ENCODE measurements around the gene JAGN1. TPM values are rescaled to one million over a fixed set of nuclear protein-coding genes. Genes with fewer than 3 reads are reported as not detected.

Gene JAGN1
- total and polyA plus RNA-seq, 9 of the 15 experiments (the other 6 are each of a cell fraction or from before 2014, with no cell fraction given): 31.6 to 77.8 (median 40.3) TPM

- no peak for TF ChIP-seq CHD7 (IDR thresholded peaks at IDR 0.05; ENCODE audit: low read depth, low read length)
- no peak for TF ChIP-seq ZNF609 (CRISPR knock-in tag; IDR thresholded peaks at IDR 0.05; ENCODE audit: borderline replicate concordance)
- TF ChIP-seq TBP (optimal IDR thresholded peaks at IDR 0.05; ENCODE audit: low read depth, low read length): peak; percentile 62
- no peak for TF ChIP-seq FOXP1 (CRISPR knock-in tag; IDR thresholded peaks at IDR 0.05)
- peak; percentile 47 for TF ChIP-seq TAF1 (IDR thresholded peaks at IDR 0.05; ENCODE audit: control insufficient read depth, extremely low read depth, insufficient read depth, low read length, severe bottlenecking)
- no peak for TF ChIP-seq NUFIP1 (IDR thresholded peaks at IDR 0.05; ENCODE audit: partially characterized antibody)
- no peak for TF ChIP-seq PATZ1 (CRISPR knock-in tag; IDR thresholded peaks at IDR 0.05; ENCODE audit: borderline replicate concordance)
These were observed 26.6 kb downstream of the JAGN1 start, which contains the start of gene IL17RC (continued) for GRCh38 chr3:9916734-9917680.

All from K562 (cell line).